Endothelial cell (in vitro differentiated cells): ENCODE measurements around the gene RCL1. TPM values are rescaled to one million over a fixed set of nuclear protein-coding genes. Genes with fewer than 3 reads are reported as not detected.

Experiments
- DNase-seq: peaks from one replicate; pipeline ENCODE4 v3.0.0; 2021; ENCODE audit warnings: low spot score
- H3K27ac Mint-ChIP-seq: one replicate; pipeline ENCODE4 v1.8.0; 2021; ENCODE audit warnings: mixed read lengths, inconsistent platforms; ENCODE audit not compliant: unreplicated experiment
- H3K27me3 Mint-ChIP-seq: one replicate; pipeline ENCODE4 v1.8.0; 2021; ENCODE audit warnings: mild to moderate bottlenecking, moderate library complexity, mixed read lengths, inconsistent platforms; ENCODE audit not compliant: unreplicated experiment
- H3K36me3 Mint-ChIP-seq: one replicate; pipeline ENCODE4 v1.8.0; 2021; ENCODE audit warnings: mild to moderate bottlenecking, low read depth, mixed read lengths, inconsistent platforms; ENCODE audit not compliant: unreplicated experiment
- H3K4me1 Mint-ChIP-seq: one replicate; pipeline ENCODE4 v1.8.0; 2021; ENCODE audit warnings: mild to moderate bottlenecking, mixed read lengths, inconsistent platforms; ENCODE audit not compliant: unreplicated experiment
- H3K4me3 Mint-ChIP-seq: one replicate; pipeline ENCODE4 v1.8.0; 2021; ENCODE audit warnings: mild to moderate bottlenecking, mixed read lengths, inconsistent platforms; ENCODE audit not compliant: unreplicated experiment
- H3K9me3 Mint-ChIP-seq: one replicate; pipeline ENCODE4 v1.8.0; 2021; ENCODE audit warnings: mixed read lengths, inconsistent platforms; ENCODE audit not compliant: unreplicated experiment
- total RNA-seq: library from RNA; stranded (reverse); fragmentation: NEBNext Ultra II Directional; extraction: Animal tissue kit (Norgen Biotek cat#: 25700); gene quantifications from one replicate; pipeline ENCODE4 v1.2.1, GENCODE V29; 2021; ENCODE audit not compliant: unreplicated experiment
- TF ChIP-seq, protein P1 (sequence below): fragments of 200-600 bp; sonication (generic); IDR thresholded peaks from one replicate; pipeline ENCODE4 v1.5.0; 2021; ENCODE audit warnings: antibody characterized with exemption; ENCODE audit not compliant: unreplicated experiment

Gene RCL1
- total RNA-seq, 1 donor from 2014 or later = 12.2 TPM

DNA sequence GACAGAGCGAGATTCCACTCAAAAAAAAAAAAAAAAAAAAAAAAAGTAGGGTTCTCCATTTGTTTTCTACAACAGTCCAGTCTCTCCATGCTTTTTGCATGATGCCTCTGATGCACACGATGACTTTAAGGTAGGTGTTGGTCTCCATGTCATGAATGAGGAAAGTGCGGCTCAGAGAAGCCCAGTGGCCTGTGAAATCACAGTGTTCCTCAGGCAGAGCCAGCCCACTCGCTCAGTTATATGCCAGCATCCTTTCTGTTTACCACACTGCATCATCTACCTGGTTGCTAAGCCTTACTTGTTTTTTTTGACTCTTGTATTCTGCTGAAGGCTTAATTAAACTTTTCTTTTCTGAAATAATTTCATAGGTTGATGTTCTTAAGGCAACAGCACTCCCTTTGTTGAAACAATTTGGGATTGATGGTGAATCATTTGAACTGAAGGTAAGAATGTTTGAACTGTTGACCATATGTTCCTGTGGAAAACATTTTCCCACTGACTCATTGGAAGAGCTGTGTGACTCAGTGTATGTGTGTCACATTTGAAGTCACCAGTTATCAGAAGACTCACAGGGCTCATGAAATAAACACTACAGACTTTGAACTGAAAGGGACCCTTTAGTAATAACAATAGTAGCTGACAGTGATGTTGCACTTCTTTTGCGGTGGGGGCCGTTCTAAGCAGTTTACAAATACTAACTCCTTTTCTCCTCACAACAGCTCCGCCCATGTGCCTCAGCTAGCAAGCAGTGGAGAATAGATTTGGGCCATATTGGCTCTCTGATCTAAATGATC, 40.2 kb downstream of the RCL1 start:
- Mint-ChIP-seq H3K4me1 (peaks cover 6% of the 10 kb centered on the region), H3K9me3 (no peaks in the 10 kb centered on the region), H3K27me3 (peaks cover 1% of the 10 kb centered on the region), H3K36me3 (peaks cover 4% of the 10 kb centered on the region), H3K4me3 (no peak overlapping the region), H3K27ac (no peak overlapping the region)
- TF ChIP-seq, protein P1, sequence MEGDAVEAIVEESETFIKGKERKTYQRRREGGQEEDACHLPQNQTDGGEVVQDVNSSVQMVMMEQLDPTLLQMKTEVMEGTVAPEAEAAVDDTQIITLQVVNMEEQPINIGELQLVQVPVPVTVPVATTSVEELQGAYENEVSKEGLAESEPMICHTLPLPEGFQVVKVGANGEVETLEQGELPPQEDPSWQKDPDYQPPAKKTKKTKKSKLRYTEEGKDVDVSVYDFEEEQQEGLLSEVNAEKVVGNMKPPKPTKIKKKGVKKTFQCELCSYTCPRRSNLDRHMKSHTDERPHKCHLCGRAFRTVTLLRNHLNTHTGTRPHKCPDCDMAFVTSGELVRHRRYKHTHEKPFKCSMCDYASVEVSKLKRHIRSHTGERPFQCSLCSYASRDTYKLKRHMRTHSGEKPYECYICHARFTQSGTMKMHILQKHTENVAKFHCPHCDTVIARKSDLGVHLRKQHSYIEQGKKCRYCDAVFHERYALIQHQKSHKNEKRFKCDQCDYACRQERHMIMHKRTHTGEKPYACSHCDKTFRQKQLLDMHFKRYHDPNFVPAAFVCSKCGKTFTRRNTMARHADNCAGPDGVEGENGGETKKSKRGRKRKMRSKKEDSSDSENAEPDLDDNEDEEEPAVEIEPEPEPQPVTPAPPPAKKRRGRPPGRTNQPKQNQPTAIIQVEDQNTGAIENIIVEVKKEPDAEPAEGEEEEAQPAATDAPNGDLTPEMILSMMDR = no peak
- DNase-seq = no peak

DNA sequence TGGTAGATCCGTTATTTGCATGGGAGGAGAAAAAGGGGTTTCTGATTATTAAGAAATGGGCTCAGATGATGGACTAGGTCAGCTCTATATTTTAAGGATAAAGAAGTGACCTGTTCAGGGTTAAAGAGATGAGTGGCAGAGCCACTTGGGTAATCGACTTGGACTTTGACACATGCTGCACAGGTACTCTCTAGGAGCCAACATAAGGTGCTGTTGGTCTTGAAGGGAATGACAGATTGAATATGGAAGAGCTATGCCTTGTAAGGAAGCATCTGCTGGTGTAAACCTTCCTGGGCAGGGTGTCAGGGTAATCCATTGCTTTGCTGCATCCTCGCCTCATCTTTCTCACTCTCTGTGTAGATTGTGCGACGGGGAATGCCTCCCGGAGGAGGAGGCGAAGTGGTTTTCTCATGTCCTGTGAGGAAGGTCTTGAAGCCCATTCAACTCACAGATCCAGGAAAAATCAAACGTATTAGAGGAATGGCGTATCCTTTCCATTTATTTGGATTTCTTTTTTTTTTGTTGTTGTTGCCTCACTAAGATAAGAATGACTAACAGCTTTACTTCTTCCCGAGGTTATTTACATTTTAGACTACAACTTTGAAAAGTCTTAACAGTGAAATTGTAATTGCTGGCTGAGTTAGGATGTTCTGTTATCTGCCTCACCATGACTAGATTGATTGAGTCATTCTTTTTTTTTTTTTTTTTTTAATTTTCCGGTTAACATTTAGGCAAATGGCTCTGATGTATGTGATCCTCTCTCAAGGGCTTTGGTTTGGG, 41.2 kb downstream of the RCL1 start:
- Mint-ChIP-seq H3K4me3 (no peak overlapping the region), H3K9me3 (no peaks in the 10 kb centered on the region), H3K27me3 (peaks cover 1% of the 10 kb centered on the region), H3K36me3 (peaks cover 4% of the 10 kb centered on the region), H3K4me1 (peaks cover 6% of the 10 kb centered on the region), H3K27ac (no peak overlapping the region)
- TF ChIP-seq, protein P1 = no peak
- no peak for DNase-seq

DNA sequence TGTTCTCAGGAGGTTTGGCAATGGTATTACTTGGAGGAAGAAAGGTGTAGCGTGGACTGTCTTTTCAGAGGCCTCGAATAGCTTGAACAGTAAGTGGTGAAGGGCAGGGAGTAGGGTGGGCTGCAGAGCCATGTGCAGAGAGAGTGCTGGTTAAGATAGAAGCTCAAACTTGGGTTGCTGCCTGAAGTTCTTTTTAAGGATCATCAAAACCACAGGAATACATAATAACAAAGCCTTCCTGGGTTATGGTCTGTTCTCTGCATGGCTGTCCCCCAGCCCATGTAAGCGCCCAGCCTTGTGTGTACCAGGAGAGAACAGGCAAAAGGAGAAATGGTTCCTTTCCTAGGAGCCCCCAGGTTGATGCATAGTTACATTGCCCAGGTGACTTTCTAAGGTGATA, 43.9 kb downstream of the RCL1 start:
- H3K27me3 Mint-ChIP-seq = peaks cover 1% of the 10 kb centered on the region
- TF ChIP-seq, protein P1 = no peak
- DNase-seq = no peak
- no peaks in the 10 kb centered on the region for H3K9me3 Mint-ChIP-seq
- peaks cover 4% of the 10 kb centered on the region for H3K36me3 Mint-ChIP-seq
- no peak overlapping the region for H3K4me3 Mint-ChIP-seq
- H3K27ac Mint-ChIP-seq = no peak overlapping the region
- peaks cover 6% of the 10 kb centered on the region for H3K4me1 Mint-ChIP-seq

DNA sequence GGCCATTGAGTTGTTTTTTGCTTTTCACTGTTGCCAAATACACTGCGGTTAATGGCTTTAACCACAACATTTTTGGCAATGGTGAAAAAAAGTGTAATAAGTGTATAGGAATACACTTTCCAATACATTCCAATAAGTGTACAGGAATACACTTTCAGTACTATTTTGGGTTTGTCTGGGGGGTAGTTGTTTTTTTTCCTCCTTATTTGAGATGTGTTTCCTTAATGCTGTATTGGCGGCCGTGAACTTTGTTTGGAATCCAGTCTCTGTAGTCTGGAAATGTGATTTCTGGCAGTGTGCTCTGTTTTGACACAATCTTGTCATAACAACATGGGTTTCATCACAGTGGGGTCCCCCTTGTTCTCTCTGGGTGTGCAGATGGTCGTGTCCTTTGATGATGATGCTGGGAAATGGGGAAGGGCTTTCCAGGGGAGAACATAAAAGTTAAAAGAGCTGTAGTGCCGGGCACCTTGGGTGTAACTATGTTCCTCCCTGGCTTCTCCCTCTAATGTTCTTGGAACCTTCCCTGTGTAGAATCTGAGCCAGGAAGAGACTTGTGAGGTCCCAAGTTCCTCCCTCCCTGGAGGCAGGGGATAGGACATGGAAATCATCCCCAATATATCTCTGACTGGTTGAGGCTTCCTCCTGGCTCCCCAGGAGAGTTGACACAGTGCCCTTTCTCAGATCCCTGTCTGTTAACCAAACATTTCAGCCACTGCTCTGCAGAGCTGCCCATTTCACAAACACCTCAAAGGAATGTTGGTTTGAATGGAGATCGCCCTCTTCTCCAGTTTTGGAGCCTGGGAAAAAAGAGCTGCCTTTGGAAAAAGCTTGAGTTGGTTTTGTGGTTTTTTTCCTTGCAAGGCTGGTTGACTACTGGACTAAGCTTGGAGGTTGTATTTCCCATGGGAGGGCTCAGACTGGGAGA, 44.8 kb downstream of the RCL1 start:
- peaks cover 1% of the 10 kb centered on the region for H3K27me3 Mint-ChIP-seq
- H3K27ac Mint-ChIP-seq = no peak overlapping the region
- peaks cover 7% of the 10 kb centered on the region for H3K36me3 Mint-ChIP-seq

More for the DNA sequence above, 44.8 kb downstream of the RCL1 start:
- Mint-ChIP-seq H3K9me3 (no peaks in the 10 kb centered on the region), H3K4me3 (no peak overlapping the region), H3K4me1 (peaks cover 6% of the 10 kb centered on the region)
- TF ChIP-seq, protein P1 = no peak
- no peak for DNase-seq
